ENCODE data around the gene LYPD4.

DNA sequence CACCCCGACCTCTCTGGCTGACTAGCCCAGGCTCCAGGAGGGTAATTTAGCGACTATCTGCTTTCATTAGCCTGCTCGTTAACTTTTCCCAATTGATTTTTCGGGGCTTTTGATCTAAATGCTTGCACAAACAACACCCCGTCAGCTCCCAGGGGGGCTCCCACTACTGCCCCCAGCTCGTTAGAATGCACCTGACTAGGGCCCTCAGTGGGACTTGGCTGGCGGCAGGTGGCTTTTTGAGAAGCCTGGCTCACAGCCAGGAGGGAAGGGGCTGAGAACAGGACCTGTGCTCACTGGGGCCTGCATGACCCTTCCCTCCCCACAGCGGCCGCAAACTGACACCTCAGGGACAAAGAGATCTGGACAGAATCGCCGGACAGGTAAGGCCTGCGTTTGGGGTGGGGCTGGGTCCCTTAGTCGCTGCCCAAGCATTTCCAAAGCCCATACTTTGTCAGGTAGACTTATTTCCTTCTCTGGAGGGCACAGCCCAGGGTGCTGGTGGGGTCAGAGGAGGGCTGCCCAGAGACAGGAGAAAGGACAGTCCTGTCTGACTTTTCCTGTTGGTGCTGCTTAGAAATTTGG, 25.0 kb upstream of the LYPD4 start:
- TF ChIP-seq CTCF (IDR thresholded peaks at IDR 0.05) (no peak), POLR2AphosphoS5 (IDR thresholded peaks at IDR 0.05) (no peak)
